Dedifferentiated amniotic fluid mesenchymal stem cell (primary cell): ENCODE data around the gene DPEP3.
"Not testable (repeated sequence)": the region's sequence is repeated elsewhere in the genome, so short reads cannot be mapped to it uniquely, and the experiment has no call there.

Experiments
- DNase-seq: peaks from one replicate; pipeline ENCODE4 v3.0.0-alpha.2; 2016; ENCODE audit errors: extremely low spot score

Gene DPEP3

DNA sequence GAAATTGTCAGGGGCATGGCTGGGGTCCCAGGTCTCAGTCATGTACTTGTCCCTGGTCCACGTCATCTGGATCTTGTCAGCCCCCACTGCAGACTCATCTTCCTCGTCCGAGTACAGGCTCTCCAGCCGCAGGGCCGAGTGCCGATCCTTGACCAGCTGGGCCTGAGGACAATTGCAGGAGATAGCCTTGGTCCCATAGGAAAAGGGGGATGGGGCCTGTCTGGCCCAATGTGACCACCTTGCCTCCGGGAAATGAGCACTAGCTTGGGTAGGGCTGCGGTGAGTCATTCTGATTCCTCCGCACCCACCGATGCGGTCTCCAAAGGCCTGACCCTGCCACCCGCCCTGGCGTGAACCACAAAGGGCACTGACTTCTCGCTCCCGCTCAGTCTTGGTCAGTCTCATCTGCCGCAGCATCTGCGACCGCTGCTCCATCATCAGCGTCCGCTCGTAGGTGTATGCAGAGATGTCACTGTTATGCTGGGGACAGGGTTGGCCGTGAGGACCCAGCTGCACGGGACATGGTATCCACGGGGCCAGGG, 34.8 kb downstream of the DPEP3 start:
- DNase-seq, result no peak

DNA sequence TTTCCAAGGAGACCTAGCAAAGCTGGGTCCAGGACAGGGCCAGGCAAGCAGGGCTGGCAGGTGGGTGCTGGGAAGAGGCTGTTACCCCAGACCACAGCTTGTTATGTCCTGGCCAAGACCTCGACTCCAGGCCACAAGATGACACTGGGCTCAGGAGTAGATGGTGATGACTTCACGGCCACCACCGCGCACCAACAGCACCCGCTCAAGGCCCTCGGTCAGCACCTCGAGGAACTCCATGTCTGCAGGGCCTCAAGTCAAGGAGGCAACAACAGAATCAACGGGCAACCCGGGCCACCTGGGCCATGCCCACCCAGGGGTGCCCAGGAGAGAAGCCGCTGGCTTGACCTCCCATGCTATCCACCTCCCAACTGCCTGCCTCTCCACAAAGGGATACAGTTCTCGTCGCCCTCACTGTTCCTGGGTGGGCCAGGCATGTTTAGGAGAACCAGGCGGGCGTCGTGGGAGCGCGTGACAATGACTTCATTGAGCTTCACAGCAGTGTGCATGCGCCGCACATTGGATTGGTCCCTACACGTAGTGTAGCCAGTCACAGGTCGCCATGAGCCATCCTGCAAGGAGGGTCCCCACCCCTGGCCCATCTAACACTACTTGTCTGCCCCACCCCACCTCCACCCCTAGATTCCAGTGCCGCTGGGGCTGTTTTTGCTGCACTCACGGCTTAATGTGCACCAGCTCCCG, 35.5 kb downstream of the DPEP3 start:
- DNase-seq, result no peak

DNA sequence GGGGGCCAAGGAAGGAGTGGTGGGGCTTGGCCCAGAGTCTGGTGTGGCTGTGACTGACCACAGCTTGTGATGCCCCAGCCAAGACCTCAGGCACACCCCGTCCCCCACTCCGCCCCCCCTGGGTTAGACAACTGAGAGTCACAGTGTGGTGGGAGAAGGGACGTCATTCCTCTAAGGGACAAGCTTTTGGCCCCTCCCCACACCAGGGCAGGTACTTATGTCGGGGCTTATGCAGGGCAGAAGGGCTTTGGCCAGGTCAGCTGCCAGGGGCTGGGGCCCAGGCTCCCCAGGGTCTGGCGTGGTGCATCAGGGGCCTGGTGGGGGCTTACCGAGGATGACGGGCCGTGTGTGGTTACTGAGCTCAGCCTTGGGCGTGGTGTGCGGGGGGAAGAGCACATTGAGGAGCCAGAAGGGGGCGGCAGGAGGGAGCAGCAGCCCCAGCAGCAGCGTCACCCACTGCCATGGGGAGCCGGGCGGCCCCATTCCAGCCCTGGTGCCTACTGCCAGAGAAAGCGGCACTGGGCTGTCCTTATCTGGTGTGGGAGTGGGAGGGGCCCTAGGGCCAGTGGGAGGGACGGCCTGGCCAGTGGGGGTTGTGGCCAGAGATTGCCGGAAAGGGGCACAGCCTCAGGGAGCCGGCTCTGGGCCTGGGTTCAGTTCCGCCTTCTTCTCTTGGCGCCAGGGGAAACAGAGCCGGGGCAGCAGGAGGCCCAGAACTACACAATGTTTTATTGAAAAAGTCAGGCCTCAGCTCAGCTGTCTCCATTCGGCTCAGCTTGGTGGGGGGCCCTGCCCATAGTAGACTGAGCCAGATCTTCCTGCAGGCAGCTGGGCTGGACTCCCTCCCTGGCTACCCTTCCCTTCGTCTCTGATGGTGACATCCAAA, 36.4 kb downstream of the DPEP3 start, which contains the start of gene LCAT:
Gene LCAT, minus strand, starts transcription at position 502 of the 886 bp plus-strand sequence. Its CDS starts 19 bp downstream, at position 483.
- no peak for DNase-seq

DNA sequence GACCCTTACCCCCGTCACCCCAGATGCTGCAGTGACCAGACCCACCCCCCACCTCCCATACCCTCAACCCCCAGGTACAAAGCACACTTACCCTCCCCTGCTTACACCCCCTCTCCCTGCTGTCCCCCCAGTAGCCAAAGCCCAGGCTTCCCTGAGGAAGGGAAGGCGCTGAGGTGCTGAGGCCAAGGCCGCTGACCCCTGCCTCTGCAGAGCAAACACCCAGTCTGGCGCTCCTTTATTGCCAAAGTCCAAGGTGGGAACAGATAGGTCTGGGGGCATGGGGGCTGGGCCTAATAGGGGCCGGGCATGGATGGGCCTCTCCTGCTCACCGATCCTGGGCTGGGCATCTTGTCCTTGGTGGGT, 37.1 kb downstream of the DPEP3 start:
- no peak for DNase-seq

DNA sequence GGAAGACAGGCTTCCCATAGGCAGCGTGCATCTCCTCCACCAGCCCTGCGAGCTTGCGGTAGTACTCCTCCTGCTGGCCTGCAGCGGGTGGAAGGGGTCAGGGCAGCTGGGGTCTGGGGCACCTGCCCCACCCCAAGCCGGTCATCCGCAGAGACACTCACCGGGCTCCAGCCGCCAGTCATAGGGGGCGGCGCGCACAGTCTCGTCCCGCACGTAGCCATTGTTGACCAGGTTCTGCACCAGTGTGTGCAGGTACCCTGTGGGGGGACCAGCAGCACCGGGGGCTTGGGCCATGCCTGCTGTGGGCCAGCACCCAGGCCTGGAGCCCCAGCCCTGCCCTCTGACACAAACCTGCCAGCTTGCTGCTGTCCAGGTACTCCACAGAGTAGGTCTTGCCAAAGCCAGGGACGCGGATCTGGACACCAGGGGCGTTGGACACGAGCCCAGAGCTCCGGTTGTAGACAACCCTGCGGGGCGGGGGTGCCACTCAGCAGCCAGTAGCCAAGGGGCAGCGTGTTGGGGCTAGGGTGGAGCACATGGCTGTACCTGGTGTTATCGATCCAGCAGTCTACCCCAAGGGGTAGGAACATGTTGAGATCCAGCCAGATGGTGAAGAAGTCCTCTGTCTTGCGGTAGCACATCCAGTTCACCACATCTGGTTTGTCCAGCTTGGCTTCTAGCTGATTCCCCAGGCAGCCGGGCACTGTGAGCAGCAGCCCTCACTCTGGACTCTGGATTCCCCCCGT, 37.6 kb downstream of the DPEP3 start:
- DNase-seq, result no peak

DNA sequence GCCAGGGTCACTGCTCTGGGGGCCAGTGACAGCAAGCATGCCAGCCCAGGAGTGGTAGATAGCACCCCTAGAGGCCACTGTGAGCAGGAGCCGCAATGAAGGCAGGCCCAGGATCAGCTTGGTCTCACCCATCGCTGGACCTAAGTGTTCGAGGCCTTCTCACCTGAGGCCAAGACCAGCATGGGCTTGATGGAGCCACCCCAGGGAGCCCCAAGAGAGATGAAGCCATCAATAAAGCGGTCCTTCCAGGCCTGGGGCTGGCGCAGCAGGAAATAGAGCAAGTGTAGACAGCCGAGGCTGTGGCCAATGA, 38.1 kb downstream of the DPEP3 start:
- no peak for DNase-seq

DNA sequence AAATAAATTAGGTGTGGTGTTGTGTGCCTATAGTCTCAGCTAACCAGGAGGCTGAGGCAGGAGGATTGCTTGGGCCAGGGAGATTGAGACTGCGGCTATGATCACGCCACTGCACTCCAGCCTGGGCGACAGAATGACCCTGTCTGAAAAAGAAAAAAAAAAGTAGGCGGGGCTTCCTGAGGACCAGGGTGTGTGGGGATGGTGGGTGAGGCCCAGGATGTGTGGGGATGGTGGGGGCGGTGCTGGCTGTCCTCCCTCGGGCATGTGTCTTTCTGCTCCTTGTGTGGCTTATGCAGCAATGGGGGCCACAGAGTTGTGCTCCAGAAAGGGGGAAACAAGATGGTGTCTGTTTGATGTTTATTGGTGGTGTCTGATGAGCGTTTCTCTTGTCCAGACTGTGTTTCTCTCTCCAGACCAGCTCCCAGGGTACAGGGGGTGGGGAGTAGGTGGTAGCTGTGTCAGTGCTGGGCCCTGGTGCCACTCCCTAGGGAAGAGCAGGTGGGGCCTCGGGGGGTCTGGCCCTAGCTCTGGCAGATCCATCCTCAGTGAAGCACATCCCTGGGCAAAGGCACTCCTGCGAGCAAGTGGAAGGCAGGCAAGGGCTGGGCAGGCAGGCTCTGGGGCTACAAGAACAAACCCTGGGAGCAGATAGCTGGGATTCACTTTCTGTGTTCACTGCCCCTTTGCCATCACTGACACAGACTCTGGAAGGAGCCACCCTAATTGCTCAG, 38.7 kb downstream of the DPEP3 start:
- no peak for DNase-seq

DNA sequence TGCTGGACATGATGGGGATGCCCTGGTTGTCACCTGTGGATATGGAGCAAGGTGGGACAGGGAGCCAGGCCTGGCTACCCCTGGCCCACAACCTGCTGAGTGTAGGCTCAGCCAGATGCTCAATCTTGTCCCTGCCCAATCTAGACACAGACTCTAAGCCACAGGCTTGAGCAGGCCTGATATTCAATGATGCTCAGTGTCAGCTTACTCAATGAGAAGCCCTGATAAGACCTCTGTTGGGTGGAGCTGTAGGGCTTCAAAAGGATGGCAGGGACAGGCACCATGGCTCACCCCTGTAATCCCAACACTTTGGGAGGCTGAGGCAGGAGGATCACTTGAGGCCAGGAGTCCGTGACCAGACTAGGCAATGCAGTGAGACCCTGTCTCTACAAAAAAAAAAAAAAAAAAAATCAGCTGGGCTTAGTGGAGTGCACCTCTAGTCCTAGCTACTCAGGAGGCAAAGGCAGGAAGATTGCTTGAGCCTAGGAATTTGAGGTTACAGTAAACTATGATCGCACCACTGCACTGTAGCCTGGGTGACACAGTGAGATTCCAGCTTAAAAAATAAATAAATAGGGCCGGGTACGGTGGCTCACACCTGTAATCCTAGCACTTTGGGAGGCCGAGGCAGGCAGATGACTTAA, 39.7 kb downstream of the DPEP3 start:
- DNase-seq, result no peak

DNA sequence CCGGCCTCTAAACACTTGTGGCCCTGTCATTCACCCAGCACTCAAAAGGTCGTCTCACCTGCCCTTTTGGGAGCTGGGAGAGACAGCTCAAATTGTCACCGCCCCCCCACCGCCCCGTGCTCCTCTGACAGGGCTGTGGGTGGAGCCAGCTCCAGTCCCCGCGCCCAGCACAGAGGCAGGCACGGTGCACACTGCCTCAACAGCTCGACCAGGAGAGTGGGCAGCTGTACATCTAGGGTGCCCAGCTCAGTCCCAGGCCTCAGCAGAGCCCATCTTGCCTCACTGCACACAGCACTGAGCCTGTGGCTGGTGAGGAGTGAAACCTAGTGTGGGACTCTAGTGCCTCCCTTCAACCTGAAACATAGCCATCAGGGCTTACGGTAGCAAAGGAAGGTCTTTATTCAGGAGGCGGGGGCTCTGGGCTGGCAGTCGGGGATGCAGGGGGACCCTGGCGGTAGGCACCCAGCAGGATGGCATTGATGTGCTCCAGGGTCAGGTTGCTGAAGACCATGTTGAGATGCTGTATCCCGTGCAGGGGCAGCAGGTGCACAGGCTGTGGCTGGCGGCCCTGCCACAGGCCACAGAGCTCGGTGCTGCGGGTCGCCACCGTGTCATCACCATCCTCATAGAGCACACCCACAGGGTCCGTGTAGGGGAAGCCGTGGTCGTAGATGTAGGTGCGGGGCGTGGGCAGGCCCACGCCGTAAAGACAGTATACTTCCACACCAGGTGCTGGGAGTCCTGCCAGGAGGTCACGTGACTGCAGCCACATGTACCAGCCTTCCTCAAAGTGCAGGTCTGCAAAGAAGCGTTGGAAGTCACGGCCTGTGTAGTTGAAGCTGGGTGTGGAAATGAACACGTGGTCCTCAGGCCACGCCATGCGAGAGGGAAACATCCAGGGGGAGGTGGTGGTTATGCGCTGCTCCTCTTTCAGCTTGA, 40.5 kb downstream of the DPEP3 start:
- DNase-seq, result no peak

DNA sequence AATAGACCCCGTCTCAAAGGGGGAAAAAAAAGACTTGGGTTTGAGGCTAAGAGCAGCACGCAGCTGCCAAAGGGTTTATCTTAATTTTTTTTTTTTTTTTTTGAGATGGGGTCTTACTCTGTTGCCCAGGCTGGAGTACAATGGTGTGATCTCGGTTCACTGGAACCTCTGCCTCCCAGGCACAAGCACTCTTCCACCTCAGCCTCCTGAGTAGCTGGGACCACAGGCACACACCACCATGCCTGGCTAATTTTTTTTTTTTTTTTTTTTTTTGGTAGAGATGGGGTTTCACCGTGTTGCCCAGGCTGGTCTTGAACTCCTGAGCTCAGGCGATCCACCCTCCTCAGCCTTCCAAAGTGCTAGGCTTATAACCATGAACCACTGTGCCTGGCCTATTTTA, 42.6 kb downstream of the DPEP3 start:
- not testable (repeated sequence) for DNase-seq

DNA sequence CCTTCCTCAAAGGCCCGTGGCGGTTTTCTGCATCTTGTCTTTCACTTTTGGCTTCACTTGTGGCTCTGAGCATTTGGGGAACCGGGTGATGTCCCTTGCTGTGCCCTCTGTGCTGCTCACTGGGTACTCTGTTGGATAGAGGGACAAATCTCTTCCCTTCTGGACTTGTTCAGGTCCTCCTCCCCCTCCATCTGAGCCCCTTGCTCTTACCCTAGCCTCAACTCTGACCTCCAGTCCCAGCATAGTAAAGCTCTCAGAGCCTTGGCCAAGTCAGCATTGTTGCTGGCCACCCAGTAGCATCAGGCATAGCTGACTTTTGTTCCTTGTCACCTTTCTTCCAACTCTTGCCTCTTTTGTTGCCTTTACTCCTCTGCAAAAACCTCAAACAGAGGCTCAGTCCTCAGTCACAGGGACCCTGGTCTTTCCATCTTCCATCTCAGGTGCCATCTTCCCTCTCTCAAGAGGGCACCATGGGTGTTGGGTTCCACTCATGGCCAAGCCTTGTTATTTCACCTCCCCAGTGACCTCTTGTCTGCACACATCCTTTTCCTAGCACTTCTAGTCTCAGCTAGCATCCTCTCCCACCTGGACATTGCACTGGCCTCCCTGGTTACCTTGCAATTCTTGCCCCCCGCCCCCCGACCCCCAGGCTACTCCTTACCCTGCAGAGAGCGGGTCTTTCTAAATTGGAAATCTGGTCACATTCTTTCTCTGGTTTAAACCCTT, 43.3 kb downstream of the DPEP3 start:
- DNase-seq, result peak; percentile 77

DNA sequence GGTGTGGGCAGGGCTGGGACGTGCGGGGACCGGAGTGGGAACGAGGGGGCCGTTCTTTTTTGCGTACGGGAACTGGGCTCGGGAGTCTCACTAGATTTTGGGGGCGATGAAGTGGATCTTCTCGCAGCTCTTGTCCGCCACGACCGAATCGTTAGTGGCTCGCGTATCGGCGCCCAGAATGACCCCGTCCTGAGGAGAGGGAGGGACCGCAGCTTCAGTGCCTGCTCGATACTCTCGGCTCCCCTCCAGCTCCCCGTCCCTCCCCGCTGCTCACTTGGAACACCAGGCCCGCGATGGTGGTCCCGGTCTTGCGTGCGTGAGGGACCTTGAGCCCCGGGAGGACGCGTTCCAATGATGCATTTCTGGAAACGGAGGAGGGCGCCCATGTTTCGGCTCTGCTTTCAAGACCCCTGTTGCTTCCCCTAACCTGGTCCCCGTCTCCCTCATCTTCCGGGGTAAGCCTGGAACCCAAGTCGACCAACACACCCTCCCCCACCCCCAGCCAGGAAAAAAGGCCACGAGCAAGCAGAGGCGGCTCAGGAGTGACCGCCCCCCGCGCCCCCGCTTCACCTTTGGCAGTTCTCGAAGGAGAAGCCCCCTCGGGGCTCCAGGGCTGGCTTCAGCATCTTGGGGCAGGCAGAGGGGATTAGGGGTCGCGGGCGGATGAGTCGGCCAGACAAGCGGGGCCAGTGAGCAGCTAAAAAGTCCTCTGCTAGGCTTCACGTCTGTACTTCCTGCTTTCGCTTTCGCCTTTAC, 44.0 kb downstream of the DPEP3 start, which contains the start of gene PSMB10:
Gene PSMB10, minus strand, starts transcription at position 727 of the 756 bp plus-strand sequence. Its CDS starts 101 bp downstream, at position 626.
- no peak for DNase-seq

DNA sequence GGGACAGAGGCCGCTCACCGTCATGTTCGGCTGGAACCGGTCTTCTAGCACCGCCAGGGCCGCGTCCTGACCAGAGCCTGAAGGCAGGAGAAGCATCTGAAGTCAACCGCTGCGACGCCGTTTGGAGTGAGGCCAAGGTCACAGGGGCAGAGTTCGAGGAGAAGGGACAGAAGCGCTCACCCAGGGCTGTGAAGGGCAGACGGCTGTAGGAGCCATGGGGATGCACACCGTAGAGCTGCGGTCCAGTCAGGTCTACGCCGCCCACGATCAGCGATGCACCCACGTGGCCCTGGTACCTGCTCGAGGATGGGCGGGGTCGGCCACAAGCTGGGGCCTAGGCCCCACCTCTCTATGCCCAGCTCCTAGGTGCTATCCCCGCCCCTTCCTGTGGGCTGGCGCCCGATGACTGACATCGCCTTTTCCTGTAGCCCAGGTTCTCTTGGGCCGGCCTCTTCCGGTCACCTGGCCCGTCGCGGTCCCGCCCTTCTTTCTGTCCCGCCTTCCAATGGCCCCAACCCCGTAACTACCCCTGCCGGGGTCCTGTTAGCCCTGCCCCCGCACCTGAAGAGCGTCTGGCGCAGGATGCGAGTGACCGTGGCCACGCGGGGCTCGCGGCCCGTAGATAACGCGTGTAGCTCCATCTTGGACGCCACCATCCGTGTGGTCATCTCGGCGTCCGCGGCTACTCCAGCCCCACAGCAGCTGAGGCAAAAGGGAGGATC, 44.7 kb downstream of the DPEP3 start:
- peak; percentile 81 for DNase-seq

DNA sequence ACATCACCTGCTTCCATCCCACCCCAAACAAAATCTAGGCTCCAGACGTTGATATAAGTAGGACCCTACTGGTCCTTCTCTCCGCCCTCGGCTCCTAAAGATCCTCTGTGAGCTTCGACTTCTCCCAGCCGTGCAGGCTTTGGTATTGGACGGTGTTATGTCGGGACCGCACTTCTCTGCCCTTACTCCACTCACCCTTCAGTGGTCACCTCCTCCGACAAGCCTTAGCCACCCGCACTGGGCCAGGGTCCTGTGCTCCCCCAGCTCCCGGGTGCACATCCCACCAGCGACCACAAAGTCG, 45.2 kb downstream of the DPEP3 start:
- DNase-seq, result no peak

DNA sequence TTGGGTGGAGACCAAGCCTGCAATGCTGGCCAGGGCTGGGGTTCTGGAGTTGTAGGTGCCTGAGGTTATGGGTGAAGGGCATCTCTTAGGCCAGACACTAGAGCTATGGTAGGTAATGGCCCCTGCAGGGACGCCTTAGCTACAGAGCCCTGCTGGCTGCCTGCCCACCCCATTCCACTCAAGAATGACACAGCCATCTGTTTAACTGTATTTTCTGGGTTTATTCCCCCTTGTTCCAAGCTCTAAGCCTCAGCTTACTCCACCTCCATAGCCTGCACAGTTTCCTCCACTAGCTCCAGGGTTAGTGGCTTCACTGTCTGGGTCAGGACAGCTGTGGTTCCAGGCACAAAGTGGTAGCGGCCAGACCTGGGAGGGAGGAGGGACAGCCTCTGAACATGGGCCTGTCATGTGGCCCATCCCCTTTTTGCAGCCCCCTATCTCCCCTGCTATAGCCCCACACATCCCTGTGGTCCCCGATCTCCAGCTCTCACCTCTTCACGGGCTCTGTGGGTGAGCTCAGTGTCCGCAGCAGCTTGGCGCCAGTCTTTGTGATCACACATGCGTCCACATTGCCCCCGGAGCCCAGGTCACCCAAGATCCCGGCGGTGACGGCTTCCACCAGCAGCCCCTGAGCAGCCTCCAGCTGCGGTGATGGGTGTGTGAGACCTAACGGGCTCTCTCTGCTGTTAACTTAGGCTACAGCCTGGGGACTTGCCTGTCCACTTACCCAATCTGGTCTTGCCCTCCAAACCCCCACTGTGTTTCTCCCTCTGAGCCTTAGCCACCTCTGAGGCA, 45.8 kb downstream of the DPEP3 start:
- no peak for DNase-seq

DNA sequence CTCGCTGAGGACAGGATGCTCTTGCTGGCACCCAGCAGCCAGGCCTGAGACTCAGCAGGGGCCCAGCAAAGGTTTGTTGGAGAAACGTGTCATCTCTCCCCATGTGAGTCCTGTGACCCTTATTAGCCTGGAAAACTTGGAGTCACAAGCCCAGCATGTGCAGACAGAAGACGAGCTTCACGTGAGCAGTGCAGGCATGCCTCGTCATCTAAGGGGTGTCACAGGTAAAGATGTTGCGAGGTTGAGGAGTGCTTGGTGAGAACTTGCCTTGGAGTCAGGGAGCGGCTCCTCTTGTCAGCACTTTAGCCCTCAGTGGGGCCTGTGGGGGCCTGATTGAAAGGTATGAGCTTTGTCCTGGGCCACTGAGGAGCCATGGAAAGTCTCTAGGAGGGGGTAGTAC, 46.5 kb downstream of the DPEP3 start:
- DNase-seq, result no peak

DNA sequence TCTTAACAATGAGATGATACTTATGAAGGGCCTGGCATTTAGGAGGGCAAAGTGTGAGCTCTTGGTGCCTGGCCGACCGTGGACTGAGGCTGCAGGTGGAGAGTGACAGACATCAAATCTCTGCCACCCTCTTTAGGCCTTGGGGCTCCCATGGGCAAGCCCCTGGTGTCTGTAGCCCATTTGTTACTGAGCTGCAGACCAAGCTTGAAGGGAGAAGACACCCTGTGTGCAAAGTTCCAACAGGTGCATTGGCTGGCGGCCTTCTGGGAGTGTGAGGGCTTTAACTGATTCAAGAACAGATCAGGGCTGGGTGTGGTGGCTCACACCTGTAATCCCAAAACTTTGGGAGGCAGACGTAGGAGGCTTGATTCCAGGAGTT, 47.8 kb downstream of the DPEP3 start:
- DNase-seq, result no peak
